Measurements from ENCODE around the gene SCRT2. TPM values are rescaled to one million over a fixed set of nuclear protein-coding genes. Genes with fewer than 3 reads are reported as not detected.

SCRT2 gene
- total and polyA plus RNA-seq, 12 donors, result not detected

- no peak for DNase-seq
Observed at GRCh38 chr20:664576-664975, 11.0 kb downstream of the SCRT2 start.

GRCh38 chr20:664151-664550 lies 11.5 kb downstream of the SCRT2 start:
- Histone ChIP-seq H3K27me3 (peaks cover 51% of the 10 kb centered on the region), H3K4me1 (replicated peaks in 1 of 2) (no peaks in the 10 kb centered on the region), H3K36me3 (replicated peaks in 1 of 2) (no peaks in the 10 kb centered on the region), H3K4me3 (no peak overlapping the region), H3K27ac (no peak overlapping the region), H3K9me3 (replicated peaks in 1 of 3) (no peaks in the 10 kb centered on the region)
- 5 to 7% methylated on average over 34 to 60 of the region's 60 CpGs; no CpG with 5 or more reads in 2 of the 4 donors for WGBS, 4 donors
- no peak for DNase-seq
- intact Hi-C loops (cut with DNase I), result no loop called here
- no peak for TF ChIP-seq CTCF (IDR thresholded peaks at IDR 0.05)
- no peak for TF ChIP-seq POLR2A (IDR thresholded peaks at IDR 0.05)

More at GRCh38 chr20:664576-664975, 11.0 kb downstream of the SCRT2 start:
- H3K4me1 ChIP-seq (replicated peaks in 1 of 2), result no peaks in the 10 kb centered on the region
- no peak for TF ChIP-seq CTCF (IDR thresholded peaks at IDR 0.05)
- TF ChIP-seq POLR2A (IDR thresholded peaks at IDR 0.05), result no peak
- no peaks in the 10 kb centered on the region for H3K9me3 ChIP-seq (replicated peaks in 1 of 3)
- intact Hi-C loops (cut with DNase I), result no loop called here
- peaks cover 51% of the 10 kb centered on the region for H3K27me3 ChIP-seq
- H3K27ac ChIP-seq, result no peak overlapping the region
- 34 to 49% (median 45%) methylated on average over 4 to 13 of the region's 13 CpGs for WGBS, 4 donors
- H3K4me3 ChIP-seq, result no peak overlapping the region
- no peaks in the 10 kb centered on the region for H3K36me3 ChIP-seq (replicated peaks in 1 of 2)

GRCh38 chr20:663315-664090 lies 12.1 kb downstream of the SCRT2 start:
- no peaks in the 10 kb centered on the region for H3K36me3 ChIP-seq (replicated peaks in 1 of 2)
- H3K9me3 ChIP-seq (replicated peaks in 1 of 3), result no peaks in the 10 kb centered on the region
- no peak overlapping the region for H3K4me3 ChIP-seq
- intact Hi-C loops (cut with DNase I), result no loop called here
- no peak overlapping the region for H3K27ac ChIP-seq
- H3K27me3 ChIP-seq, result peaks cover 51% of the 10 kb centered on the region
- WGBS, 4 donors, result 4 to 13% (median 7%) methylated on average over 23 to 84 of the region's 84 CpGs
- TF ChIP-seq POLR2A (IDR thresholded peaks at IDR 0.05) (no peak), CTCF (IDR thresholded peaks at IDR 0.05) (no peak)
- no peaks in the 10 kb centered on the region for H3K4me1 ChIP-seq (replicated peaks in 1 of 2)
- peak in 1 of 7 donors; percentile 39 for DNase-seq

GRCh38 chr20:662277-663192 lies 13.1 kb downstream of the SCRT2 start:
- WGBS, 4 donors, result 23 to 32% (median 27%) methylated on average over 13 to 16 of the region's 16 CpGs
- no peaks in the 10 kb centered on the region for H3K9me3 ChIP-seq (replicated peaks in 1 of 3)
- no peak overlapping the region for H3K4me3 ChIP-seq
- TF ChIP-seq POLR2A (IDR thresholded peaks at IDR 0.05) (no peak), CTCF (IDR thresholded peaks at IDR 0.05) (no peak)
- no peaks in the 10 kb centered on the region for H3K4me1 ChIP-seq (replicated peaks in 1 of 2)
- intact Hi-C loops (cut with DNase I), result no loop called here
- DNase-seq, result no peak
- H3K27ac ChIP-seq, result no peak overlapping the region
- H3K27me3 ChIP-seq, result peaks cover 51% of the 10 kb centered on the region
- H3K36me3 ChIP-seq (replicated peaks in 1 of 2), result no peaks in the 10 kb centered on the region
